Neural progenitor cell (in vitro differentiated cells): Measurements from ENCODE around the gene CPEB2. TPM values are rescaled to one million over a fixed set of nuclear protein-coding genes. Genes with fewer than 3 reads are reported as not detected.

Experiments used
- DNase-seq: peaks from one replicate; pipeline ENCODE4 v3.0.0-alpha.2; 2016; ENCODE audit warnings: low spot score
- H2AFZ ChIP-seq: fragments of 200-600 bp; sonication (generic); replicated peaks from 2 replicates; pipeline ENCODE4 v1.6.1; 2016; ENCODE audit warnings: antibody characterized with exemption
- H3F3A ChIP-seq: fragments of 200-600 bp; sonication (generic); 2 replicates; pipeline ENCODE4 v1.6.1; 2016; ENCODE audit warnings: antibody characterized with exemption, low read depth
- H3K27ac ChIP-seq: fragments of 200-600 bp; sonication (generic); 2 replicates; pipeline ENCODE4 v1.5.1; 2016; ENCODE audit warnings: mild to moderate bottlenecking
- H3K27me3 ChIP-seq: fragments of 200-600 bp; sonication (generic); 2 replicates; pipeline ENCODE4 v1.6.1; 2016; ENCODE audit warnings: mild to moderate bottlenecking, moderate library complexity
- H3K36me3 ChIP-seq: fragments of 200-600 bp; sonication (generic); 2 replicates; pipeline ENCODE4 v1.5.1; 2016
- H3K4me1 ChIP-seq: fragments of 200-600 bp; sonication (generic); 2 replicates; pipeline ENCODE4 v1.6.1; 2016; ENCODE audit warnings: mixed run types
- H3K4me2 ChIP-seq: fragments of 200-600 bp; sonication (generic); 2 replicates; pipeline ENCODE4 v1.6.1; 2016
- H3K4me3 ChIP-seq: fragments of 200-600 bp; sonication (generic); 2 replicates; pipeline ENCODE4 v1.5.1; 2016
- H3K79me2 ChIP-seq: fragments of 200-600 bp; sonication (generic); 2 replicates; pipeline ENCODE4 v1.6.1; 2016; ENCODE audit warnings: low read depth
- H3K9ac ChIP-seq: fragments of 200-600 bp; sonication (generic); 2 replicates; pipeline ENCODE4 v1.6.1; 2016
- H3K9me3 ChIP-seq: fragments of 200-600 bp; sonication (generic); 2 replicates; pipeline ENCODE4 v1.5.1; 2016; ENCODE audit warnings: low read depth
- H4K20me1 ChIP-seq: fragments of 200-600 bp; sonication (generic); 2 replicates; pipeline ENCODE4 v1.6.1; 2016; ENCODE audit warnings: low read depth
- H3K27ac Mint-ChIP-seq: 3 replicates; pipeline ENCODE4 v1.8.0; 2021; ENCODE audit warnings: mixed read lengths
- H3K27me3 Mint-ChIP-seq: 2 replicates; pipeline ENCODE4 v1.8.0; 2022; ENCODE audit warnings: low read depth, mild to moderate bottlenecking, inconsistent platforms, moderate library complexity, mixed read lengths; ENCODE audit not compliant: insufficient read depth
- H3K36me3 Mint-ChIP-seq: 3 replicates; pipeline ENCODE4 v1.8.0; 2021; ENCODE audit warnings: mixed read lengths
- H3K4me1 Mint-ChIP-seq: 3 replicates; pipeline ENCODE4 v1.8.0; 2021; ENCODE audit warnings: mixed read lengths
- H3K4me3 Mint-ChIP-seq: 3 replicates; pipeline ENCODE4 v1.8.0; 2021; ENCODE audit warnings: mild to moderate bottlenecking, moderate library complexity, mixed read lengths
- H3K9me3 Mint-ChIP-seq: 3 replicates; pipeline ENCODE4 v1.8.0; 2020; ENCODE audit warnings: mixed read lengths
- CTCF ChIP-seq: fragments of 200-600 bp; sonication (generic); IDR thresholded peaks from 2 replicates; pipeline ENCODE4 v1.5.1; 2017; ENCODE audit warnings: antibody characterized with exemption, mild to moderate bottlenecking
- EZH2 ChIP-seq: fragments of 200-600 bp; sonication (generic); IDR thresholded peaks from 2 replicates; pipeline ENCODE4 v1.6.1; 2017; ENCODE audit warnings: antibody characterized with exemption, mild to moderate bottlenecking, moderate library complexity
- EZH2phosphoT487 ChIP-seq: fragments of 200-600 bp; sonication (generic); IDR thresholded peaks from 2 replicates; pipeline ENCODE4 v1.6.1; 2017; ENCODE audit warnings: antibody characterized with exemption
- total RNA-seq: library from RNA; depleted of rRNA; stranded (reverse); fragments of >200 nt; gene quantifications from 2 replicates; pipeline ENCODE4 v1.2.3, GENCODE V29; 2015; ENCODE audit warnings: low replicate concordance

Gene CPEB2
- total RNA-seq, 1 donor from 2014 or later: 1.9 TPM

GRCh38 chr4:15104825-15105224, 102.5 kb downstream of the CPEB2 start:
- Mint-ChIP-seq H3K36me3 (no peaks in the 10 kb centered on the region), H3K4me1 (no peaks in the 10 kb centered on the region), H3K27ac (no peak overlapping the region), H3K4me3 (no peak overlapping the region), H3K27me3 (no peaks in the 10 kb centered on the region), H3K9me3 (no peaks in the 10 kb centered on the region)
- no peak overlapping the region for H2AFZ ChIP-seq
- H3K27ac ChIP-seq: no peak overlapping the region
- H3K9me3 ChIP-seq: no peaks in the 10 kb centered on the region
- H3F3A ChIP-seq: no peaks in the 10 kb centered on the region
- H4K20me1 ChIP-seq: no peaks in the 10 kb centered on the region
- H3K36me3 ChIP-seq: no peaks in the 10 kb centered on the region
- no peak overlapping the region for H3K4me2 ChIP-seq
- no peaks in the 10 kb centered on the region for H3K79me2 ChIP-seq
- no peak for DNase-seq
- no peak for TF ChIP-seq EZH2phosphoT487
- no peak for TF ChIP-seq EZH2
- no peak for TF ChIP-seq CTCF
- no peaks in the 10 kb centered on the region for H3K27me3 ChIP-seq
- no peaks in the 10 kb centered on the region for H3K4me1 ChIP-seq
- H3K9ac ChIP-seq: no peak overlapping the region
- H3K4me3 ChIP-seq: no peak overlapping the region

- no peaks in the 10 kb centered on the region for H3F3A ChIP-seq
- Mint-ChIP-seq H3K4me1 (no peaks in the 10 kb centered on the region), H3K27me3 (no peaks in the 10 kb centered on the region), H3K4me3 (no peak overlapping the region), H3K27ac (no peak overlapping the region), H3K36me3 (no peaks in the 10 kb centered on the region), H3K9me3 (no peaks in the 10 kb centered on the region)
- H3K36me3 ChIP-seq: no peaks in the 10 kb centered on the region
- H3K9ac ChIP-seq: no peak overlapping the region
- no peaks in the 10 kb centered on the region for H3K27me3 ChIP-seq
- TF ChIP-seq CTCF (no peak), EZH2 (no peak), EZH2phosphoT487 (no peak)
- H2AFZ ChIP-seq: no peak overlapping the region
- H4K20me1 ChIP-seq: no peaks in the 10 kb centered on the region
- H3K4me1 ChIP-seq: no peaks in the 10 kb centered on the region
- H3K27ac ChIP-seq: no peak overlapping the region
- no peaks in the 10 kb centered on the region for H3K9me3 ChIP-seq
- no peaks in the 10 kb centered on the region for H3K79me2 ChIP-seq
- DNase-seq: no peak
- H3K4me2 ChIP-seq: no peak overlapping the region
- no peak overlapping the region for H3K4me3 ChIP-seq
Observed at GRCh38 chr4:15106399-15106798, 104.1 kb downstream of the CPEB2 start.

GRCh38 chr4:15109600-15109999, 107.3 kb downstream of the CPEB2 start:
- H3K4me3 Mint-ChIP-seq: no peak overlapping the region

More at GRCh38 chr4:15109600-15109999, 107.3 kb downstream of the CPEB2 start:
- no peaks in the 10 kb centered on the region for H3K36me3 ChIP-seq
- H3K4me3 ChIP-seq: no peak overlapping the region
- no peaks in the 10 kb centered on the region for H3K27me3 ChIP-seq
- H4K20me1 ChIP-seq: no peaks in the 10 kb centered on the region
- Mint-ChIP-seq H3K27me3 (no peaks in the 10 kb centered on the region), H3K36me3 (no peaks in the 10 kb centered on the region), H3K9me3 (no peaks in the 10 kb centered on the region), H3K27ac (no peak overlapping the region), H3K4me1 (no peaks in the 10 kb centered on the region)
- H3K27ac ChIP-seq: no peak overlapping the region
- H3K9ac ChIP-seq: no peak overlapping the region
- DNase-seq: no peak
- no peaks in the 10 kb centered on the region for H3K4me1 ChIP-seq
- H3K4me2 ChIP-seq: no peak overlapping the region
- H3K9me3 ChIP-seq: no peaks in the 10 kb centered on the region
- H3F3A ChIP-seq: no peaks in the 10 kb centered on the region
- TF ChIP-seq CTCF: no peak
- no peak for TF ChIP-seq EZH2
- TF ChIP-seq EZH2phosphoT487: no peak
- no peak overlapping the region for H2AFZ ChIP-seq
- H3K79me2 ChIP-seq: no peaks in the 10 kb centered on the region
